HepG2 (cell line): ENCODE results near the gene YKT6.

Source experiments
- EHMT2 ChIP-seq: fragments of 200-600 bp; sonication (generic); IDR thresholded peaks from 2 replicates; pipeline ENCODE4 v1.7.0; 2017; ENCODE audit warnings: antibody characterized with exemption, low read depth, low read length, borderline replicate concordance
- FOXP1 ChIP-seq, 2 experiments: fragments of 450-650 bp in 1 of 2; IDR thresholded peaks; 2 replicates each; pipeline ENCODE4 v1.6.1; 2017 to 2018; ENCODE audit warnings: antibody characterized with exemption in 1 of 2
- GPN1 ChIP-seq: sonication (generic); formaldehyde crosslinking; IDR thresholded peaks from 2 replicates; pipeline ENCODE4 v1.5.1; 2020; ENCODE audit warnings: missing genetic modification reagents, borderline replicate concordance
- IKZF4 ChIP-seq: sonication (generic); formaldehyde crosslinking; IDR thresholded peaks from 2 replicates; pipeline ENCODE4 v1.5.1; 2020; ENCODE audit warnings: borderline replicate concordance, mild to moderate bottlenecking, low read depth, missing genetic modification reagents; ENCODE audit errors: not compliant biosample characterization
- NR2F6 ChIP-seq, 2 experiments: IDR thresholded peaks; 2 replicates each; pipeline ENCODE4 v1.6.1; 2016; ENCODE audit warnings: antibody characterized with exemption in 1 of 2, mild to moderate bottlenecking in 1 of 2
- SALL1 ChIP-seq: sonication (generic); formaldehyde crosslinking; IDR thresholded peaks from 2 replicates; pipeline ENCODE4 v1.8.0; 2022; ENCODE audit warnings: mild to moderate bottlenecking, missing genetic modification reagents
- SMC3 ChIP-seq: IDR thresholded peaks from 2 replicates; pipeline ENCODE4 v1.6.1; 2011; ENCODE audit warnings: low read length, improper control_type of control experiment
- SRF ChIP-seq: IDR thresholded peaks from 2 replicates; pipeline ENCODE4 v1.6.1; 2011; ENCODE audit warnings: mild to moderate bottlenecking, low read depth, low read length, moderate library complexity
- YEATS2 ChIP-seq: sonication (generic); formaldehyde crosslinking; IDR thresholded peaks from 2 replicates; pipeline ENCODE4 v1.4.0; 2020; ENCODE audit warnings: missing genetic modification reagents, borderline replicate concordance
- ZBTB7B ChIP-seq: sonication (generic); formaldehyde crosslinking; IDR thresholded peaks from 2 replicates; pipeline ENCODE4 v1.4.0; 2020; ENCODE audit warnings: missing genetic modification reagents
- ZFYVE20 ChIP-seq: sonication (generic); formaldehyde crosslinking; IDR thresholded peaks from 2 replicates; pipeline ENCODE4 v1.8.0; 2023; ENCODE audit warnings: low read depth, mild to moderate bottlenecking, moderate library complexity, missing genetic modification reagents, borderline replicate concordance

DNA sequence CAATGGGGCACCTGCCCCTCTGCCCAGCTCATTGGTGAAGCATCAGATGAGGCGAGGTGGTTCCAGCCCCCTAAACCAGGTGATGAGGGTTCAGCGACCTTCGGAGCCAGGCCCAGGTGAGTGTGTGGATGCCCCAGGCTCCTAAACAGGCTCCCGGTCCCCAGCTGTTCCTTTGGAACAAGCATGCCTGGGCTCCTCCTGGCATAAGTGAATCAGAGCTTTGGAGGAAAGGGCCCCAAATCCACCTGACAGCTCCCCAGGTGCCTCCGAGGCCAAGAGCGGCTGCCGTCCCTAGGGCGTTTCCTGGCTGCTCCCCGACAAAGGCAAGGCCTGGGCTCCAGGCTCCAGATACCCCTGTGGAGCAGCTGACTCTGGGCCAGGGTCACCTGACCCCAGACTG, 61.3 kb downstream of the YKT6 start:
- TF ChIP-seq EHMT2 = no peak
- no peak for TF ChIP-seq SMC3
- TF ChIP-seq IKZF4 (CRISPR knock-in tag) = no peak
- TF ChIP-seq SRF = no peak
- TF ChIP-seq FOXP1 (IDR thresholded peaks at IDR 0.05) = no peak
- TF ChIP-seq FOXP1 (CRISPR knock-in tag; IDR thresholded peaks at IDR 0.05) = no peak
- no peak for TF ChIP-seq ZBTB7B
- no peak for TF ChIP-seq SALL1 (CRISPR knock-in tag)
- TF ChIP-seq GPN1 (CRISPR knock-in tag) = no peak
- no peak for TF ChIP-seq YEATS2 (CRISPR knock-in tag)
- TF ChIP-seq ZFYVE20 = no peak
- TF ChIP-seq NR2F6 (IDR thresholded peaks at IDR 0.05) = no peak
- TF ChIP-seq NR2F6 (CRISPR knock-in tag; IDR thresholded peaks at IDR 0.05) = no peak
